Measurements from ENCODE around the gene FER1L5.

GRCh38 chr2:96623116-96623515 lies 19.4 kb upstream of the FER1L5 start:
- TF ChIP-seq SIX5 (IDR thresholded peaks at IDR 0.05; ENCODE audit: low read depth, low read length) (no peak), CEBPB (IDR thresholded peaks at IDR 0.05; ENCODE audit: low read depth, low read length) (no peak), EP300 (IDR thresholded peaks at IDR 0.05; ENCODE audit: borderline replicate concordance in 1 of 2, low read depth in 2 of 2, low read length in 2 of 2) (no peak), ZNF274 (IDR thresholded peaks at IDR 0.05; ENCODE audit: borderline replicate concordance, extremely low read depth, low read length) (no peak), GTF2F1 (IDR thresholded peaks at IDR 0.05; ENCODE audit: borderline replicate concordance, low read depth, low read length) (no peak), POLR2A (IDR thresholded peaks at IDR 0.05; ENCODE audit: control extremely low read depth in 1 of 2, low read depth in 2 of 2, low read length in 2 of 2) (no peak)
- TF ChIP-seq, protein P1, sequence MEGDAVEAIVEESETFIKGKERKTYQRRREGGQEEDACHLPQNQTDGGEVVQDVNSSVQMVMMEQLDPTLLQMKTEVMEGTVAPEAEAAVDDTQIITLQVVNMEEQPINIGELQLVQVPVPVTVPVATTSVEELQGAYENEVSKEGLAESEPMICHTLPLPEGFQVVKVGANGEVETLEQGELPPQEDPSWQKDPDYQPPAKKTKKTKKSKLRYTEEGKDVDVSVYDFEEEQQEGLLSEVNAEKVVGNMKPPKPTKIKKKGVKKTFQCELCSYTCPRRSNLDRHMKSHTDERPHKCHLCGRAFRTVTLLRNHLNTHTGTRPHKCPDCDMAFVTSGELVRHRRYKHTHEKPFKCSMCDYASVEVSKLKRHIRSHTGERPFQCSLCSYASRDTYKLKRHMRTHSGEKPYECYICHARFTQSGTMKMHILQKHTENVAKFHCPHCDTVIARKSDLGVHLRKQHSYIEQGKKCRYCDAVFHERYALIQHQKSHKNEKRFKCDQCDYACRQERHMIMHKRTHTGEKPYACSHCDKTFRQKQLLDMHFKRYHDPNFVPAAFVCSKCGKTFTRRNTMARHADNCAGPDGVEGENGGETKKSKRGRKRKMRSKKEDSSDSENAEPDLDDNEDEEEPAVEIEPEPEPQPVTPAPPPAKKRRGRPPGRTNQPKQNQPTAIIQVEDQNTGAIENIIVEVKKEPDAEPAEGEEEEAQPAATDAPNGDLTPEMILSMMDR (IDR thresholded peaks at IDR 0.05; ENCODE audit: control extremely low read depth in 1 of 3, insufficient read depth in 1 of 3, low read depth in 1 of 3, low read length in 3 of 3): no peak
- TF ChIP-seq, protein P2, sequence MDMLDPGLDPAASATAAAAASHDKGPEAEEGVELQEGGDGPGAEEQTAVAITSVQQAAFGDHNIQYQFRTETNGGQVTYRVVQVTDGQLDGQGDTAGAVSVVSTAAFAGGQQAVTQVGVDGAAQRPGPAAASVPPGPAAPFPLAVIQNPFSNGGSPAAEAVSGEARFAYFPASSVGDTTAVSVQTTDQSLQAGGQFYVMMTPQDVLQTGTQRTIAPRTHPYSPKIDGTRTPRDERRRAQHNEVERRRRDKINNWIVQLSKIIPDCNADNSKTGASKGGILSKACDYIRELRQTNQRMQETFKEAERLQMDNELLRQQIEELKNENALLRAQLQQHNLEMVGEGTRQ (IDR thresholded peaks at IDR 0.05; ENCODE audit: low read length): no peak
